SJSA1 (cell line): ENCODE measurements around the gene RASSF7. TPM values are rescaled to one million over a fixed set of nuclear protein-coding genes. Genes with fewer than 3 reads are reported as not detected.
A peak's percentile ranks its signal among the peaks of the same experiment; 100 is the strongest.

Experiments used
- DNase-seq, 2 experiments: peaks; one replicate each; pipeline ENCODE4 v3.0.0-alpha.2; 2015 to 2020; ENCODE audit warnings: low spot score in 2 of 2, low read depth in 1 of 2
- H3K27ac ChIP-seq: fragments of 250-450 bp; sonication (Bioruptor Pico); 2 replicates; pipeline ENCODE4 v1.5.1; 2020; ENCODE audit warnings: mild to moderate bottlenecking, moderate library complexity
- H3K27me3 ChIP-seq: fragments of 250-450 bp; sonication (Bioruptor Pico); replicated peaks from 2 replicates; pipeline ENCODE4 v1.5.1; 2020; ENCODE audit warnings: mild to moderate bottlenecking, moderate library complexity
- H3K36me3 ChIP-seq: fragments of 250-450 bp; sonication (Bioruptor Pico); 2 replicates; pipeline ENCODE4 v1.5.1; 2020; ENCODE audit warnings: mild to moderate bottlenecking
- H3K4me1 ChIP-seq: fragments of 250-450 bp; sonication (Bioruptor Pico); replicated peaks from 2 replicates; pipeline ENCODE4 v1.6.1; 2021; ENCODE audit warnings: mild to moderate bottlenecking
- H3K4me3 ChIP-seq: fragments of 250-450 bp; sonication (Bioruptor Pico); 2 replicates; pipeline ENCODE4 v1.5.1; 2020; ENCODE audit warnings: mild to moderate bottlenecking
- H3K9me3 ChIP-seq: fragments of 250-450 bp; sonication (Bioruptor Pico); replicated peaks from 2 replicates; pipeline ENCODE4 v1.5.1; 2020; ENCODE audit warnings: mild to moderate bottlenecking
- total RNA-seq: library from RNA; depleted of rRNA; stranded (reverse); fragments of >200 nt; shearing (Covaris generic); gene quantifications from 2 replicates; pipeline ENCODE4 v1.2.3, GENCODE V29; 2014

RASSF7 gene
- total RNA-seq, 1 experiment from 2014 or later: 16.4 TPM

- Histone ChIP-seq H3K27ac (no peak overlapping the region), H3K27me3 (no peaks in the 10 kb centered on the region), H3K4me3 (no peak overlapping the region), H3K4me1 (no peaks in the 10 kb centered on the region), H3K36me3 (no peaks in the 10 kb centered on the region), H3K9me3 (no peaks in the 10 kb centered on the region)
- no peak for DNase-seq
Observed at GRCh38 chr11:551596-551995, 9.2 kb upstream of the RASSF7 start.

GRCh38 chr11:553083-553987 lies 7.4 kb upstream of the RASSF7 start:
- no peak for DNase-seq
- no peak overlapping the region for H3K27ac ChIP-seq
- no peaks in the 10 kb centered on the region for H3K36me3 ChIP-seq
- H3K4me3 ChIP-seq: no peak overlapping the region
- peaks cover 10% of the 10 kb centered on the region for H3K4me1 ChIP-seq
- H3K27me3 ChIP-seq: no peaks in the 10 kb centered on the region
- H3K9me3 ChIP-seq: no peaks in the 10 kb centered on the region

GRCh38 chr11:553988-554340 lies 6.8 kb upstream of the RASSF7 start:
- Histone ChIP-seq H3K4me3 (no peak overlapping the region), H3K4me1 (peaks cover 10% of the 10 kb centered on the region), H3K27me3 (no peaks in the 10 kb centered on the region), H3K27ac (no peak overlapping the region), H3K36me3 (no peaks in the 10 kb centered on the region), H3K9me3 (no peaks in the 10 kb centered on the region)
- no peak for DNase-seq

GRCh38 chr11:554428-555226 lies 6.1 kb upstream of the RASSF7 start:
- Histone ChIP-seq H3K36me3 (no peaks in the 10 kb centered on the region), H3K4me3 (no peak overlapping the region), H3K27me3 (no peaks in the 10 kb centered on the region), H3K9me3 (no peaks in the 10 kb centered on the region), H3K4me1 (peaks cover 10% of the 10 kb centered on the region), H3K27ac (no peak overlapping the region)
- no peak for DNase-seq

GRCh38 chr11:555227-555779 lies 5.5 kb upstream of the RASSF7 start:
- no peak for DNase-seq
- Histone ChIP-seq H3K4me3 (no peak overlapping the region), H3K9me3 (no peaks in the 10 kb centered on the region), H3K4me1 (peaks cover 13% of the 10 kb centered on the region), H3K36me3 (no peaks in the 10 kb centered on the region), H3K27me3 (no peaks in the 10 kb centered on the region), H3K27ac (no peak overlapping the region)

GRCh38 chr11:555780-556661 lies 4.7 kb upstream of the RASSF7 start:
- Histone ChIP-seq H3K27ac (no peak overlapping the region), H3K4me3 (no peak overlapping the region), H3K4me1 (peaks cover 16% of the 10 kb centered on the region), H3K27me3 (no peaks in the 10 kb centered on the region), H3K9me3 (no peaks in the 10 kb centered on the region), H3K36me3 (no peaks in the 10 kb centered on the region)
- DNase-seq: no peak

- H3K9me3 ChIP-seq: no peaks in the 10 kb centered on the region
- no peaks in the 10 kb centered on the region for H3K36me3 ChIP-seq
- H3K27ac ChIP-seq: no peak overlapping the region
- H3K4me3 ChIP-seq: no peak overlapping the region
- no peak for DNase-seq
- H3K4me1 ChIP-seq: peaks cover 16% of the 10 kb centered on the region
- H3K27me3 ChIP-seq: no peaks in the 10 kb centered on the region
Observed at GRCh38 chr11:556662-557256, 4.0 kb upstream of the RASSF7 start.

GRCh38 chr11:557328-558132 lies 3.2 kb upstream of the RASSF7 start:
- Histone ChIP-seq H3K4me3 (no peak overlapping the region), H3K36me3 (no peaks in the 10 kb centered on the region), H3K9me3 (no peaks in the 10 kb centered on the region), H3K27me3 (no peaks in the 10 kb centered on the region), H3K27ac (no peak overlapping the region), H3K4me1 (peaks cover 16% of the 10 kb centered on the region)
- no peak for DNase-seq

- no peak overlapping the region for H3K27ac ChIP-seq
- DNase-seq: no peak
- no peaks in the 10 kb centered on the region for H3K27me3 ChIP-seq
- peaks cover 16% of the 10 kb centered on the region for H3K4me1 ChIP-seq
- no peaks in the 10 kb centered on the region for H3K9me3 ChIP-seq
- H3K36me3 ChIP-seq: no peaks in the 10 kb centered on the region
- H3K4me3 ChIP-seq: no peak overlapping the region
Observed at GRCh38 chr11:558503-558902, 2.3 kb upstream of the RASSF7 start.

- Histone ChIP-seq H3K27me3 (no peaks in the 10 kb centered on the region), H3K27ac (no peak overlapping the region), H3K4me1 (peaks cover 16% of the 10 kb centered on the region), H3K36me3 (no peaks in the 10 kb centered on the region), H3K9me3 (no peaks in the 10 kb centered on the region), H3K4me3 (no peak overlapping the region)
- no peak for DNase-seq
Observed at GRCh38 chr11:559020-559620, 1.6 kb upstream of the RASSF7 start.

GRCh38 chr11:559712-560304 lies 962 bp upstream of the RASSF7 start:
- no peaks in the 10 kb centered on the region for H3K9me3 ChIP-seq
- H3K27ac ChIP-seq: no peak overlapping the region
- H3K36me3 ChIP-seq: no peaks in the 10 kb centered on the region
- H3K4me3 ChIP-seq: peak overlapping the region; percentile 81; the same call in 1 of the 2 replicates
- no peaks in the 10 kb centered on the region for H3K27me3 ChIP-seq
- H3K4me1 ChIP-seq: peaks cover 16% of the 10 kb centered on the region
- no peak for DNase-seq
